Measurements from ENCODE around the gene ZNF776.
A peak's percentile ranks its signal among the peaks of the same experiment; 100 is the strongest.
"Not testable (repeated sequence)": the region's sequence is repeated elsewhere in the genome, so short reads cannot be mapped to it uniquely, and the experiment has no call there.

ZNF776 gene

GRCh38 chr19:57779220-57779845 is 32.7 kb downstream of the ZNF776 start:
- DNase-seq: no peak

GRCh38 chr19:57786286-57786685 is 39.7 kb downstream of the ZNF776 start:
- DNase-seq: no peak

- DNase-seq: no peak
Observed at GRCh38 chr19:57786906-57787305, 40.3 kb downstream of the ZNF776 start.

- no peak for DNase-seq
Observed at GRCh38 chr19:57788114-57788692, 41.6 kb downstream of the ZNF776 start.

GRCh38 chr19:57789288-57789687 is 42.7 kb downstream of the ZNF776 start:
- no peak for DNase-seq

GRCh38 chr19:57796580-57796979 is 50.0 kb downstream of the ZNF776 start:
- not testable (repeated sequence) for DNase-seq

GRCh38 chr19:57800696-57801095 is 54.1 kb downstream of the ZNF776 start:
- no peak for DNase-seq

GRCh38 chr19:57802269-57802668 is 55.7 kb downstream of the ZNF776 start:
- DNase-seq: no peak

- DNase-seq: peak; percentile 37
Observed at GRCh38 chr19:57803265-57803593, 56.6 kb downstream of the ZNF776 start.

GRCh38 chr19:57803594-57804325 is 57.1 kb downstream of the ZNF776 start:
- DNase-seq: peak; percentile 46

GRCh38 chr19:57807541-57807940 is 60.9 kb downstream of the ZNF776 start:
- DNase-seq: no peak

Measured in DMS79 treated with DMSO at 0.1 percent for 48 hours (cell line).